Lower leg skin (tissue), 3 donors: Measurements from ENCODE around the gene LRGUK.

Experiments
- CTCF ChIP-seq, 3 donors: fragments of 450-650 bp; IDR thresholded peaks; one replicate each; pipeline ENCODE4 v1.5.1; 2016; ENCODE audit warnings: antibody characterized with exemption in 3 of 3, mild to moderate bottlenecking in 3 of 3, moderate library complexity in 2 of 3
- POLR2A ChIP-seq, 2 donors: fragments of 450-650 bp; IDR thresholded peaks; one replicate each; pipeline ENCODE4 v1.6.1; 2016 to 2017; ENCODE audit warnings: antibody characterized with exemption in 2 of 2, mild to moderate bottlenecking in 1 of 2, moderate library complexity in 1 of 2

GRCh38 chr7:134182078-134182477 lies 54.9 kb downstream of the LRGUK start:
- TF ChIP-seq CTCF (IDR thresholded peaks at IDR 0.05) (no peak), POLR2A (IDR thresholded peaks at IDR 0.05) (no peak)
